Stimulated activated CD8-positive, alpha-beta memory T cell treated with anti-CD3 and anti-CD28 coated beads, Interleukin-4, amount 100 ng/mL, for 1 hour (primary cell): ENCODE results near the gene VMO1.

Source experiments
- DNase-seq, 2 donors: peaks; one replicate each; pipeline ENCODE4 v3.0.0-alpha.2; 2020; ENCODE audit warnings: low read depth in 2 of 2, low spot score in 1 of 2

Gene VMO1

GRCh38 chr17:4800462-4801196 is 14.5 kb upstream of the VMO1 start:
- no peak for DNase-seq

GRCh38 chr17:4796552-4796920 is 10.4 kb upstream of the VMO1 start:
- no peak for DNase-seq

- no peak for DNase-seq
Measured at GRCh38 chr17:4795168-4795567, 9.0 kb upstream of the VMO1 start.

GRCh38 chr17:4790705-4791088 is 4.5 kb upstream of the VMO1 start:
- DNase-seq: no peak

- DNase-seq: peak; percentile 33 to 67
Measured at GRCh38 chr17:4789951-4790704, 4.0 kb upstream of the VMO1 start.

GRCh38 chr17:4789701-4789950 is 3.5 kb upstream of the VMO1 start:
- no peak for DNase-seq

- DNase-seq: no peak
Measured at GRCh38 chr17:4788807-4789700, 2.9 kb upstream of the VMO1 start, which contains the start of gene GLTPD2. GLTPD2 (plus strand) TSS chr17:4788964; CDS start chr17:4789012, 48 bp downstream.

GRCh38 chr17:4788159-4788806 is 2.1 kb upstream of the VMO1 start:
- no peak for DNase-seq

GRCh38 chr17:4786516-4786915 is 352 bp upstream of the VMO1 start:
- DNase-seq: no peak

- no peak for DNase-seq
Measured at GRCh38 chr17:4785311-4786105, 656 bp downstream of the VMO1 start.

- DNase-seq: no peak
Measured at GRCh38 chr17:4782652-4783051, 3.5 kb downstream of the VMO1 start.

- no peak for DNase-seq
Measured at GRCh38 chr17:4780325-4780955, 5.7 kb downstream of the VMO1 start.

GRCh38 chr17:4777969-4778760 is 8.0 kb downstream of the VMO1 start:
- no peak for DNase-seq

- no peak for DNase-seq
Measured at GRCh38 chr17:4772235-4772613, 13.9 kb downstream of the VMO1 start.

- DNase-seq: no peak
Measured at GRCh38 chr17:4771519-4772234, 14.5 kb downstream of the VMO1 start, which contains the start of gene TM4SF5. TM4SF5 (plus strand) TSS chr17:4771886; CDS start chr17:4771923, 37 bp downstream.

- DNase-seq: no peak
Measured at GRCh38 chr17:4769628-4770027, 16.5 kb downstream of the VMO1 start.

- DNase-seq: no peak
Measured at GRCh38 chr17:4768298-4768697, 17.9 kb downstream of the VMO1 start.

- DNase-seq: no peak
Measured at GRCh38 chr17:4766723-4767122, 19.4 kb downstream of the VMO1 start.

GRCh38 chr17:4766201-4766600 is 20.0 kb downstream of the VMO1 start:
- DNase-seq: no peak
